Right cardiac atrium (tissue), 5 donors: Measurements from ENCODE around the gene AARSD1. TPM values are rescaled to one million over a fixed set of nuclear protein-coding genes. Genes with fewer than 3 reads are reported as not detected.
"Not testable (repeated sequence)": the region's sequence is repeated elsewhere in the genome, so short reads cannot be mapped to it uniquely, and the experiment has no call there.

Experiments
- ATAC-seq, 2 donors: fragments of 200-7000 bp; cut with Tn5 transposase; one replicate each; pipeline versions ENCODE4 v1.8.0 to v1.9.1; 2020; ENCODE audit warnings: moderate library complexity in 2 of 2, mild to moderate bottlenecking in 1 of 2
- DNase-seq, 3 donors: peaks; one replicate each; pipeline ENCODE4 v3.0.0-alpha.2; 2020
- H3K27ac ChIP-seq: one replicate; pipeline ENCODE4 v1.5.1; 2013; ENCODE audit warnings: mild to moderate bottlenecking, low read length, control low read depth, moderate library complexity
- H3K27me3 ChIP-seq: one replicate; pipeline ENCODE4 v1.6.1; 2013; ENCODE audit not compliant: control insufficient read depth, insufficient read depth
- H3K4me1 ChIP-seq: one replicate; pipeline ENCODE4 v1.6.1; 2013; ENCODE audit warnings: low read length; ENCODE audit not compliant: control insufficient read depth, insufficient read depth
- H3K4me3 ChIP-seq: one replicate; pipeline ENCODE4 v1.5.1; 2013; ENCODE audit warnings: low read length, control low read depth
- H3K9me3 ChIP-seq: one replicate; pipeline ENCODE4 v1.6.1; 2013; ENCODE audit warnings: low read length; ENCODE audit not compliant: control insufficient read depth
- WGBS: extraction: QIAGEN DNeasy Blood & Tissue Kit; methylation state at CpG from one replicate; pipeline ENCODE4 v1.1.7; 2013; 5-methylcytosine and 5-hydroxymethylcytosine counted together
- intact Hi-C, 4 donors: fragments of 100-400 bp; cut with DNase I; formaldehyde crosslinking; loops; one replicate each; pipeline versions ENCODE4 v1.11.0 to v1.14.0; 2022 to 2023
- polyA plus RNA-seq: library from polyadenylated mRNA; stranded (reverse); fragments of 200-250 nt; gene quantifications from one replicate; pipeline ENCODE4 v1.2.3, GENCODE V29; 2013
- total RNA-seq, 4 donors: library from RNA; stranded (reverse); fragmentation: NEBNext Ultra II Directional; extraction: Animal tissue kit (Norgen Biotek cat#: 25700); gene quantifications; one replicate each; pipeline ENCODE4 v1.2.1, GENCODE V29; 2021
- donor health status: healthy with polysubstance abuse.
- donor health status: DM: no; HTN: yes; CAD: no.
- donor health status: DM: no; HTN: no; CAD: no.
- donor health status: DM: no; HTN: yes; CAD: no; lungs with severe emphysema.
- donor health status: DM: yes; HTN: yes; CAD: no.

Gene AARSD1
- total and polyA plus RNA-seq, 5 donors, result 26.0 to 41.6 (median 30.7) TPM

DNA sequence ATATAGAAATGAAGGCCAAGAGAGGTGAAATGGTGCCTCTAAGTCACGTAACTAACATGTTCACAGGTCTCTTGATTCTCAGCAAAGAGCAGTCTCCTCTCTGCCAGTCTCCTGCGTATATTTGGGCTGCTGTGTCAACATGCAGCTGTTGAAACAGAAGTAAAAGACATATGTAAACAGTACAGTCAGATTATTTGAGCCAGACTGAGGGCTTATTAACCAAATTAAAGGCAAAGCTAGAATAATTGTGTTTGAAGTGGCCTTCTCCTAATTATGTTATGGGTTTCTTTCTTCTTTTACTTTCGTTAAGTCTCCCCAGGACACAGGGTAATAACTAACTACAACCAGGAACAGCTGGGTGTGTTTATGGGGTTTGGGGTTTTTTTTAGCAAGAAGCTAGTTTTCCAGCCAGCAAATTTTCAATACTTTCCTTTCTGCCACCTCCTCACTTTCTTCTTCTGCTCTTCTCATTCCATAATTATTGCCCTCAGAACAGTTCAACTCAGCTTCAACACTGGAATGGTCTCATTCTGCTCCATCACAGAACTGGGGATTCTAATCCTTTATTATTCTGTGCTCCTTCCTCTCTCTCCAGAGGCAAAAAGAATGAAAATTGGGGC lies 45.2 kb downstream of the AARSD1 start:
- no peak for ATAC-seq
- peaks cover 2% of the 10 kb centered on the region for H3K4me1 ChIP-seq
- intact Hi-C loops, result no loop called here

GRCh38 chr17:42917236-42917603 lies 47.0 kb downstream of the AARSD1 start:
- intact Hi-C loops, result no loop called here
- H3K27ac ChIP-seq, result no peak overlapping the region
- peaks cover 2% of the 10 kb centered on the region for H3K4me1 ChIP-seq
- H3K4me3 ChIP-seq, result no peak overlapping the region
- ATAC-seq, result no peak
- no peaks in the 10 kb centered on the region for H3K27me3 ChIP-seq
- H3K9me3 ChIP-seq, result no peaks in the 10 kb centered on the region
- DNase-seq, result no peak
- 70% methylated on average over 8 of the region's 8 CpGs for WGBS

More for the DNA sequence above, 45.2 kb downstream of the AARSD1 start:
- no peaks in the 10 kb centered on the region for H3K27me3 ChIP-seq
- WGBS, result 71% methylated on average over 3 of the region's 3 CpGs
- no peak for DNase-seq
- H3K4me3 ChIP-seq, result no peak overlapping the region
- H3K27ac ChIP-seq, result no peak overlapping the region
- H3K9me3 ChIP-seq, result no peaks in the 10 kb centered on the region

GRCh38 chr17:42916388-42917235 lies 47.6 kb downstream of the AARSD1 start:
- WGBS, result 87% methylated on average over 4 of the region's 4 CpGs
- H3K27me3 ChIP-seq, ATAC-seq, intact Hi-C loops, DNase-seq, H3K9me3 ChIP-seq, H3K27ac ChIP-seq, H3K4me3 ChIP-seq, H3K4me1 ChIP-seq: not testable (repeated sequence)

- H3K4me1 ChIP-seq, H3K4me3 ChIP-seq, H3K9me3 ChIP-seq, ATAC-seq, H3K27ac ChIP-seq, DNase-seq, H3K27me3 ChIP-seq, intact Hi-C loops: not testable (repeated sequence)
- WGBS, result 95% methylated on average over 6 of the region's 6 CpGs
These were observed 49.0 kb downstream of the AARSD1 start for GRCh38 chr17:42915288-42915687.

DNA sequence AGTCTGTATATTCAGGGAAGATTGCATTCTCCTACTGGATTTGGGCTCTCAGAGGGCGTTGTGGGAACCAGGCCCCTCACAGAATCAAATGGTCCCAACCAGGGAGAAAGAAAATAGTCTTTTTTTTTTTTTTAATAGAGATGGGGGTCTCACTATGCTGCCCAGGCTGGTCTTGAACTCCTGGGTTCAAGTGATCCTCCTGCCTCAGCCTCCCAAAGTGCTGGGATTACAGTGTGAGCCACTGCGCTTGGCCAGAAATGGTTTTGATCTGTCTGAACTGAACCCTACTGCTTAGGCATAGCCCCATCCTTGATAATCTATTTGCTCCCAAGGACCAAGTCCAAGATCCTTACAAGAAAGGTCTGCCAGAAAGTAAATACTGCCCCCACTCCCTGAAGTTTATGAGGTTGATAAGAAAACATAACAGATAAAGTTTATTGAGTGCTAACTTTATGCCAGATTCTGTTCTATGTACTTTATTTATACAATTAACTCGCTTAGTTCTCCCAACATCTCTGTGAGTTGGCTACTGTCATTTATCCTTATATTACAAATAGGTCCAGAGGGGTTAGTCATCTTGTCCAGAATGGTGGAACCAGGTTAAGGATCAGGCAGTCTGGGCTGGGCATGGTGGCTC lies 50.2 kb downstream of the AARSD1 start:
- H3K4me3 ChIP-seq, result no peak overlapping the region
- ATAC-seq (no peak), DNase-seq (no peak)
- WGBS, result 90% methylated on average over 3 of the region's 3 CpGs
- H3K9me3 ChIP-seq, result no peaks in the 10 kb centered on the region
- intact Hi-C loops, result no loop called here
- H3K27me3 ChIP-seq, result no peaks in the 10 kb centered on the region
- H3K4me1 ChIP-seq, result no peaks in the 10 kb centered on the region
- H3K27ac ChIP-seq, result no peak overlapping the region

- intact Hi-C loops, result no loop called here
- WGBS, result 65% methylated on average over 2 of the region's 2 CpGs
- ATAC-seq (no peak), DNase-seq (no peak)
- no peaks in the 10 kb centered on the region for H3K27me3 ChIP-seq
- H3K27ac ChIP-seq, result no peak overlapping the region
- no peaks in the 10 kb centered on the region for H3K4me1 ChIP-seq
- H3K9me3 ChIP-seq, result no peaks in the 10 kb centered on the region
- H3K4me3 ChIP-seq, result no peak overlapping the region
These were observed 50.7 kb downstream of the AARSD1 start for GRCh38 chr17:42913522-42913921.

- Histone ChIP-seq H3K4me1 (no peaks in the 10 kb centered on the region), H3K27me3 (no peaks in the 10 kb centered on the region), H3K4me3 (no peak overlapping the region), H3K9me3 (no peaks in the 10 kb centered on the region), H3K27ac (no peak overlapping the region)
- 76% methylated on average over 7 of the region's 7 CpGs for WGBS
- intact Hi-C loops, result no loop called here
- no peak for DNase-seq
- ATAC-seq, result no peak
These were observed 55.2 kb downstream of the AARSD1 start for GRCh38 chr17:42908872-42909700.

DNA sequence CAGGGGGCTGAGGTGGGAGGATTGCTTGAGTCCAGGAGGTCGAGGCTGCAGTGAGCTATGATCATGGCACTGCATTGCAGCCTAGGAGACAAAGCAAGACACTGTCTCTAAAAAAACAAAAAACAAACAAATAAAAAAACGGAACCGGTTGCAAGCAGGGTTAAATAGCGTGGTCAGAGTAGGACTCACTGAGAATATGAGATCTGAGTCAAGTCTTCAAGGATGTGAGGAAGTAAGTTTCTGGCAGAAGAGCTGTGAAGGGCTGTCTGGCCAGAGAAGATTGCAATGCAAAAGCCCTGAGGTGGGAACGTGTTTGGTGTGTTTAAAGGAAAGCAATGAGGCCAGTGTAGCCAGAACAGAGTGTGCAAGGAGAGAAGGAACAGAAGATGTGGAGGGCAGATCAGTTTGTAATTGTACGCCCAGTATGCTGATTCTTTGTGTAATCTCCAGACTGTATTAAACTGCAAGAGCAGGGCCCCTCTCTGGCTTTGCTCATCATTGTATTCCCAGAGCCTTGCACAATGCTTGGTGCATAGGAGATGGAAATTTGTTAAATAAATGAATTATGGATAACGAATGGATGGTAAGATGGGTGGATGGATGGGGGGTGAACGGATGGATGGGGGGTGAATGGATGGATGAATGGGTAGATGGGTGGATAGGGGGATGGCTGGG lies 57.3 kb downstream of the AARSD1 start:
- no peak for DNase-seq
- Histone ChIP-seq H3K9me3 (no peaks in the 10 kb centered on the region), H3K27ac (no peak overlapping the region), H3K4me1 (no peaks in the 10 kb centered on the region), H3K27me3 (no peaks in the 10 kb centered on the region), H3K4me3 (no peak overlapping the region)
- 72% methylated on average over 8 of the region's 8 CpGs for WGBS
- ATAC-seq, result no peak
- intact Hi-C loops, result no loop called here

DNA sequence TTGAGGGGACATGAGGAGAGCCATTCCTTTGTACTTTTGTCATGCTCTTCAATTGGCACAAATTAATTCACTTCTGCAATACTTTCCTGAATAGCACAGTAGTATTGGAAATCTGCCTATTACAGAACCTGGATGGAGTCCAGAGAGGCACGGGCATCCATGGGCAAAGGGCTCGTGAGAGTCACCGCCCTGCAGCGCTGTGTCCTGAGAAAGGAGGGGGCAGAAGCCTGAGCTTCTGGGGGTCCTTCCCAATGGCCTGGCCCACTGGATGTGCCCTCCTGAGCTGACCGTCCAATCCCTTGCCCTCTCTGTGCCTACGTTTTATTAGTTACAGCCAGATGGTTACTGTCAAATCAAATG lies 60.2 kb downstream of the AARSD1 start:
- intact Hi-C loops, result no loop called here
- Histone ChIP-seq H3K27ac (no peak overlapping the region), H3K4me1 (no peaks in the 10 kb centered on the region), H3K4me3 (no peak overlapping the region), H3K27me3 (no peaks in the 10 kb centered on the region), H3K9me3 (no peaks in the 10 kb centered on the region)
- no peak for ATAC-seq
- WGBS, result 67% methylated on average over 6 of the region's 6 CpGs
- no peak for DNase-seq

DNA sequence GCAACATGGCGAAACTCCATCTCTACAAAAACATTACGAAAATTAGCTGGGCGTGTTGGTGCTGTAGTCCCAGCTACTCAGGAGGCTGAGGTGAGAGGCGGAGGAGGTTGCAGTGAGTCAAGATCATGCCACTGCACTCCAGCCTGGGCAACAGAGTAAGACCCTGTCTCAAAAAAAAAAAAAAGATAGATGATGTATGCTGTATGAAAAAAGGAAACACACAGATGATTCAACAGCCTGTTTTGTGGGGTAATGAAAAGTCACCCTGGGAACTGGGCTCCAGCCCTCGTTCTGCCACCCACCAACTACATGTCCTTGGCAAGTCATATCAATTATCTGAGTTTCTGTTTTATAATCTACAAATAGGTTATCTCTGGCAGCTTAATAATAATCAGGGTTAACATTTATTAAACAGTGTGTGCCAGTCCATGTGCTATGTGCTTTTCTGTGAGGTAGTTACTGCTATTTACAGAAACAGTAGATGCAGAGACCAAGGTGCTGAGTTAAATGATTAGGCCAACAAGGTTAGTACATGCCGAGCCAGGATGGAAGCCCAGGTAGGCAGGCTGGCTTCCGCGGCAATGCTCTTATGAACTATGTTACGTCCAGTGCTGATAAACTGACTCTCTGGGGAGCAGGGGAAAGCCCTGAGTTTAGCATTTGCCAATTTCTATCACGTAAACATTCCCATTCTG lies 62.6 kb downstream of the AARSD1 start:
- no peak overlapping the region for H3K27ac ChIP-seq
- intact Hi-C loops, result no loop called here
- DNase-seq (no peak), ATAC-seq (no peak)
- no peaks in the 10 kb centered on the region for H3K27me3 ChIP-seq
- 73% methylated on average over 10 of the region's 10 CpGs for WGBS
- no peaks in the 10 kb centered on the region for H3K4me1 ChIP-seq
- no peaks in the 10 kb centered on the region for H3K9me3 ChIP-seq
- no peak overlapping the region for H3K4me3 ChIP-seq
